ENCODE data around the gene ABCG1. TPM values are rescaled to one million over a fixed set of nuclear protein-coding genes. Genes with fewer than 3 reads are reported as not detected.
A peak's percentile ranks its signal among the peaks of the same experiment; 100 is the strongest.

ABCG1 gene
- total RNA-seq, 1 donor from 2014 or later, result 74.9 TPM

- no peaks in the 10 kb centered on the region for H3K9me3 ChIP-seq
- peak; percentile 16 for DNase-seq
- H3K4me1 ChIP-seq, result peaks cover 31% of the 10 kb centered on the region
- intact Hi-C loops (cut with DNase I), result no loop called here
- H3K27ac ChIP-seq, result no peak overlapping the region
- H3K4me3 ChIP-seq, result no peak overlapping the region
- TF ChIP-seq CTCF (IDR thresholded peaks at IDR 0.05), result no peak
- H3K36me3 ChIP-seq, result no peaks in the 10 kb centered on the region
- no peak for ATAC-seq
- H3K27me3 ChIP-seq (ENCODE audit: low read depth), result no peaks in the 10 kb centered on the region
These were observed 28.8 kb downstream of the ABCG1 start for GRCh38 chr21:42247716-42248115.

GRCh38 chr21:42248241-42248640 is 29.3 kb downstream of the ABCG1 start:
- DNase-seq (no peak), ATAC-seq (no peak)
- intact Hi-C loops (cut with DNase I), result no loop called here
- no peak overlapping the region for H3K4me3 ChIP-seq
- no peak for TF ChIP-seq CTCF (IDR thresholded peaks at IDR 0.05)
- peaks cover 31% of the 10 kb centered on the region for H3K4me1 ChIP-seq
- no peaks in the 10 kb centered on the region for H3K9me3 ChIP-seq
- H3K27ac ChIP-seq, result no peak overlapping the region
- no peaks in the 10 kb centered on the region for H3K36me3 ChIP-seq
- no peaks in the 10 kb centered on the region for H3K27me3 ChIP-seq (ENCODE audit: low read depth)

DNA sequence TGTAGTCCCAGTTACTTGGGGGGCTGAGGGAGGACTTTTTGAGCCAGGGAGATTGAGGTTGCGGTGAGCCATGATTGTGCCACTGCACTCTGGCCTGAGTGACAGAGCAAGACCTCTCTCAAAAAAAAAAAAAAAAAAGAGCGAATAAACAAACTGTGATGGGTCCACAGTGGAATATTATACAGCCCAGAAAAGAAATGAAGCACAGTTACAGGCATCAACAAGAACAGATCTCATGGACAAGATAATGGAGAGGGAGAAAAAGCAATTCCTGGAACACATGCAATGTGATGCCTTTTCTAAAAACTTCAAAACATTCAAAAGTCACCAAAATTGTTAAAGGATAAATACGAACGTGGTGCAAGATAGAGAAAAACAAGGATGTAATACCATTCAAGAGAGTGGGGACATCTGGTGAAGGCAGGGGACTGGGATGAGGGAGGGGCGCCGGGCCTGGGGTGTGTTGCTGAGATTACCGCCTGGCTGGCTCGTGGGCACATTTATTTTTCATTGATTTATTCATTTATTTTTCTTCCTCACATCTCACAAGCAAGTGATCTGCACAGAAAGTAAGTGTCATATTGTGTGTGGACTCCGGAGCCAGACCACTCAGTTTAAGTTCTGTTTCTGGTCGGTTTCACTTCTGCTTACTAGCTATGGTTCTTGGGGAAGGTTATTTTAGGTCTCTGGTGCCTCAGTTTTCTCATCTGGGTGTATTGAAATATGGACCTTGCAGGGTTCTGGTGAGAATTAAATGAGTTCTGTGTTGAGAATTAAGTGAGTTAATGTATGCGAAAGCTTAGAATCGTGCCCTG is 30.1 kb downstream of the ABCG1 start:
- Histone ChIP-seq H3K4me1 (peaks cover 31% of the 10 kb centered on the region), H3K9me3 (no peaks in the 10 kb centered on the region), H3K27me3 (ENCODE audit: low read depth) (no peaks in the 10 kb centered on the region), H3K4me3 (no peak overlapping the region), H3K27ac (no peak overlapping the region), H3K36me3 (no peaks in the 10 kb centered on the region)
- intact Hi-C loops (cut with DNase I), result no loop called here
- ATAC-seq, result peak in 1 of 2 donors; percentile 40
- no peak for TF ChIP-seq CTCF (IDR thresholded peaks at IDR 0.05)
- DNase-seq, result peak; percentile 36

- ATAC-seq (no peak), DNase-seq (peak; percentile 24)
- Histone ChIP-seq H3K27ac (no peak overlapping the region), H3K36me3 (no peaks in the 10 kb centered on the region), H3K4me3 (no peak overlapping the region), H3K27me3 (ENCODE audit: low read depth) (no peaks in the 10 kb centered on the region), H3K4me1 (peaks cover 18% of the 10 kb centered on the region), H3K9me3 (no peaks in the 10 kb centered on the region)
- intact Hi-C loops (cut with DNase I), result no loop called here
- TF ChIP-seq CTCF (IDR thresholded peaks at IDR 0.05), result no peak
These were observed 31.8 kb downstream of the ABCG1 start for GRCh38 chr21:42250422-42251403.

DNA sequence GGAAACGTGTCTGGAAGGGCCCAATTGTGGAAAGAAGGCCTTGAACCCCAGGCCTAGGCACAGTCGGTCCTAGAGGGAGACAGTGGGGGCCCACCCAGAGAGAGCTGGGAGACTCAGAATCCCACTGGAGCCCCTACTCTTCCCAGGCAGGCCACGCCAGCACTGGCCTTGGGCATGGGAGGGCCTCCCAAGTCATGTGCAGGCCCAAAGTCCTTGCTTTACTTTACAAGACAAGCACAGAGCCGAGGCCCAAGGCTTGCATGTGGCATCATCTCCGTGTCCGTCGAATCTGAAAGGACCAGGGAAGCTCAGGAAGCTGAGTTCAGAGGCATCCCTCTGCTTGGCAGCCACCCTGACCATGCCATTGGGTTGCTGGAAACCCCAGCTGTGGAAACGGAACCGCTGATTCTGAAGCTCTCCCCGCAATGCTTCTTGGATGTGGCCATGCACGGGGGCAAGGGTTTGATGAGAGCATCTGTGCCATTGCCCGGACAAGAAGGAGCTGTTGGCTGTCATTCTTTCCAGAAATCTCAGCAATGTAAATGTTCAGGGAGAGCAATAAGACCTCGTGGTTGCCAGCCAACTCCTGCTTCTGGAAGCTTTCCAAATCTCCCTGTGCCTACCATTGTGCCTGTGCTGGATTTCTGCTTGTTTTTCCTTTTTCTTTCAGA is 32.8 kb downstream of the ABCG1 start:
- H3K27me3 ChIP-seq (ENCODE audit: low read depth), result no peaks in the 10 kb centered on the region
- intact Hi-C loops (cut with DNase I), result no loop called here
- no peak overlapping the region for H3K4me3 ChIP-seq
- peaks cover 15% of the 10 kb centered on the region for H3K4me1 ChIP-seq
- H3K27ac ChIP-seq, result no peak overlapping the region
- DNase-seq (peak; percentile 31), ATAC-seq (no peak)
- H3K36me3 ChIP-seq, result no peaks in the 10 kb centered on the region
- no peak for TF ChIP-seq CTCF (IDR thresholded peaks at IDR 0.05)
- no peaks in the 10 kb centered on the region for H3K9me3 ChIP-seq
